ENCODE data around the gene ZNF664.
"Not testable (repeated sequence)": the region's sequence is repeated elsewhere in the genome, so short reads cannot be mapped to it uniquely, and the experiment has no call there.

The ZNF664 gene

GRCh38 chr12:123941624-123942237, 31.3 kb upstream of the ZNF664 start:
- no peak for DNase-seq (ENCODE audit: low spot score)

GRCh38 chr12:123942238-123942653, 30.8 kb upstream of the ZNF664 start:
- DNase-seq (ENCODE audit: low spot score) = peak; percentile 86

DNA sequence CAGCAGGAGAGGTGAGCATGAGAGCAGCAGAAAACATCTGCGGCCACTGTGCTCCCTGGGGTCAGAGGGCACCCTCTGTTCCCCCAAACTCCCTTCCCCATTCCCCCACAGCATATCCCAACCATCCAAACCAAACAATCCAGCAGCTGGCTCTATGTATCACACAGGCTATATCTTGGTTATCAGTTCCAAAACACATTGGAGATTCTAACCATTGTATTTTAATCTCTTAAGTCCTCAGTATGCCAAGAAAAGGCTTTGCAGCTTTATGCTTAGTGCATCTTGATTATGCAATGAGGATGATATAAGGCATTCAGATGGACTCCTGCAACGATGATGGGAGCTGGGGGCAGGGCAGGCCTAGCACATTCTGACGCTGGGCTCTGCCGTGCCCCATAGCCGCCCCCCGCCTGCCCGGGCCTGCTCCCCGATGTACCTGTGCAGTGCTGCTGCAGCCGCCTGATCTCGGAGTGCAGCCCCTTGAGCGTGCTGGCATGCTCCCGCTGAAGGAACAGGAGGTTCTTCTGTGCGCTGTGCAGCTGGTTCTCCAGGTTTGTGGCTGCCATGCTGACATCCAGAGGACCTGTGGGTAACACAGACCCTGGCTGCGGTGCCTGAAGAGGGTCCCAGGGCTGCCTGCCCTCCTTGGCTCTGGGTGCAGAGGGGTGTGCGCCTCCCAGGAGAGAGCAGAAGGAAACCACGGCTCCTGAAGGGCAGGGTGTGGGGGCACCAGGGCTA, 29.9 kb upstream of the ZNF664 start:
- peak; percentile 27 for DNase-seq (ENCODE audit: low spot score)

- no peak for DNase-seq (ENCODE audit: low spot score)
Measured at GRCh38 chr12:123943816-123944215, 29.2 kb upstream of the ZNF664 start.

- no peak for DNase-seq (ENCODE audit: low spot score)
Measured at GRCh38 chr12:123944696-123945095, 28.3 kb upstream of the ZNF664 start.

DNA sequence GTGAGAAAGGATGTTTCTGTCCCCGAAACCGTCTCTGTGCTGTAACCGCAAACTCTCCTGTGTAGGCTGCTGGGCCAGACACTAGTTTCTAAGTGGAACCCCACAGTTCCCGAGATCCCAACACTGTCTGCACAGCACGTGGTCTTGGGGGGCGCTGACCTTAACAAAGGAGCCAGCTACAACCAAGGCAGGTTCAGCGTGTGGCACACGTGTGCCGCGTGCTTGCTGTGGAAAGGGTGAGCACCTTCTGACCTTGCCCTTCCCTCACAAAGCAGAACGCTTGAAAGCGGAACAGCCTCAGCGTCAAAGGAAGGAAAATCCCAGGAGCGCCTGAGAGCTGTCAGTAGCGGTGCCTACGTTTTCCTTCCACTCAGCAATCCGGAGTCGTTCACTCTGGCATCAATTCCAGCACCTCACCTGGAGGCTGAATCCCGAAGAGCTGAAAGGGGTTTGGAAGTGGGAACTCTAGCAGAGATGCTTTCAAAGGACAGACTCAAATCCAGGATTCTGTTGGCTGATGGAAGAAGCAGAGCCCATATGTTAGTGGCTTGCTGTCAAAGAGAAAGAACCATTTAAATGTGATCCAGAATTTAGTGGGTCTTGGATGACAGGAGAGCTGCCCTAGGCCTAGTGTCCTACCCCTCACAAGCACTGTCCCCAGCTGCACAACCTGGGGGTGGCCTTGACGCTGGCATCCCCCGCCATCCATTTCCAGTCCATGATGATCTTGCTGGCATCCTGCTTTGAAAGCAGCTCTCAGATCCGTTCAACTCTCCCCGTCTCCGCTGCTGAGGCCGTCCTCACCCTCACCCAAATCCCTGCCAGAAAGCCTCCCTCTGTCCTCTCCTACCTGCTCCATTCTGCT, 27.5 kb upstream of the ZNF664 start:
- DNase-seq (ENCODE audit: low spot score) = no peak

- no peak for DNase-seq (ENCODE audit: low spot score)
Measured at GRCh38 chr12:123946152-123946515, 26.9 kb upstream of the ZNF664 start.

GRCh38 chr12:123946516-123947505, 26.2 kb upstream of the ZNF664 start:
- not testable (repeated sequence) for DNase-seq (ENCODE audit: low spot score)

GRCh38 chr12:123947531-123947930, 25.5 kb upstream of the ZNF664 start:
- not testable (repeated sequence) for DNase-seq (ENCODE audit: low spot score)

DNA sequence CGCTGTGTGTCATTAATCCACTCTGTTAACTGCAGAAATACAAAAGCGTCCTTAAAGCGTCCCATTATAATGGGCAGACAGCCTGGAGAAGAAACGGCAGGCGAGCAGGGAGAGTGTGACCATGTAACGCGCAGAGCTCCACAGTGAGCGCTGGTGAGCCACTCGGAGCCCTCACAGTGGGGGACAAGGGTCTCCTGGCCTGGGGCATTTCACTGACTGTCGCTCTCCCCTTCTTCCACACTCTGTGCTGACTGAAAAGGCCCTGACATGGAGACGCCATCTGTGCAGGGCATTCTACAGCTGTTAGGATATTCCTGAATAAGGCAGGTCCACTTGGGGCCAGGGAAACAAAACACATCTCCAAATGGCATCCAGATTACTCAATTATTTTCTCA, 24.6 kb upstream of the ZNF664 start:
- DNase-seq (ENCODE audit: low spot score) = no peak

DNA sequence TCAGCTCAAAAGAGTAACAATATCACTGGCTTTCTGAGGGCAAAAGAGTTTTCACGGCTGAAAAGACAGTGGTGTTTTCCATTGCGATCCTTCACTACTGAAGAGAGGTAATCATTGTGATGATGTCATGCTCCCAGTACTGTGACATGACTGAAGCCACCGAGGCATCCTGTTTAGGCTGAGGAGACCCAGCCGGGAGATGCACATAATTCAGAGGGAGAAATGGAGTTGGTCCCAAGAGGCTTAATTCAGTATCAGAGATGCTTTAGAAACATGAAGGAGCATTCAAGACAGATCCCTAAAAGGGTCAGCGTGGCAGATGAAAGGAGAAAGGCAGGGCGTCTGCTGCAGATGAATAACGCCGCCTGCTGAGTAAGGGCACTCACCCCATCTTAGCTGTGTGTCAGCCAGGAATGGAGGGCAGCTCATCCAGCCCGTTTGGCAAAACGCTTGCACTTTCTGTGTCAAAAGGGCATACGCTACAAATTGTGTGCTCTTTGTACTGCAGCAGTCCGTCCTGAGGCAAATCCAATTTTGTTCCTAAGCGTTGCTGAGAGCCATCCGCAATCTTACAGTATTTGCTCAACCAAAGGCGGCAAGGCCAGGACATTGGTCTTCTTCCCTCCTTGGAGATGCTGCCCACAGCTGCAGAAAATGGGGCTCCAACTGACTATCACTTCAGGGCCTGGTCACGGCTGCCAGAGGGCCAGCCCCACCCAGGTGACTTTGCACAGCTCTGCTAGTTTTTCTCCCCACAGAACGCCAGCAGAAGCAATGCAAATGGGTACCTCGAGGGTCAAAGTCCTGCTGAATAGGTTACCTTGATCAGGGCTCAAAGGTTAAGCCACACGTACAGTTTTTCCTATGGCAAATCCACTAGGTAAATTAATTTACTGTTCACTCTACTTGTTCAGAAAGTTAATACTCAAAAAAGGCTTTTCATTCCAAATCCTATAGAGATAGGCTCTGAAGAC, 23.9 kb upstream of the ZNF664 start:
- DNase-seq (ENCODE audit: low spot score) = no peak

DNA sequence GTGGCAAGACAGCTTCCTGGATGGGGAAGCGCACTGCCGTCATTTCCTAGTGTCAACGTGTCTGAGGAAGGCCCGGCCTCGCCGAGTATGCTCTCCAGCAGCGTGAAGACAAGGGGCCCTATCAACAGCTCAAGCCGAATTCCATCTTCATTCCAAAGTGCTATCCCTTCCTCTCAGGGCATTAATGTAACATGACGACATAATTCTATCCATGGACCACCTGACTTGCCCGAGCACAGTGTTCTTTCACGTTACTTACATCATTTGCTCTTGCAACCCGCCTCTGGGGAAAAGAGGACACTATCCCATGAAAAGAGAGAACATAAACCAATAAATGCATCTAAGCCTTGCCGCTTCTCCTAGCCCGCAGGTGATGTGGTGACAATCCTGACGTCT, 23.2 kb upstream of the ZNF664 start:
- DNase-seq (ENCODE audit: low spot score) = no peak

DNA sequence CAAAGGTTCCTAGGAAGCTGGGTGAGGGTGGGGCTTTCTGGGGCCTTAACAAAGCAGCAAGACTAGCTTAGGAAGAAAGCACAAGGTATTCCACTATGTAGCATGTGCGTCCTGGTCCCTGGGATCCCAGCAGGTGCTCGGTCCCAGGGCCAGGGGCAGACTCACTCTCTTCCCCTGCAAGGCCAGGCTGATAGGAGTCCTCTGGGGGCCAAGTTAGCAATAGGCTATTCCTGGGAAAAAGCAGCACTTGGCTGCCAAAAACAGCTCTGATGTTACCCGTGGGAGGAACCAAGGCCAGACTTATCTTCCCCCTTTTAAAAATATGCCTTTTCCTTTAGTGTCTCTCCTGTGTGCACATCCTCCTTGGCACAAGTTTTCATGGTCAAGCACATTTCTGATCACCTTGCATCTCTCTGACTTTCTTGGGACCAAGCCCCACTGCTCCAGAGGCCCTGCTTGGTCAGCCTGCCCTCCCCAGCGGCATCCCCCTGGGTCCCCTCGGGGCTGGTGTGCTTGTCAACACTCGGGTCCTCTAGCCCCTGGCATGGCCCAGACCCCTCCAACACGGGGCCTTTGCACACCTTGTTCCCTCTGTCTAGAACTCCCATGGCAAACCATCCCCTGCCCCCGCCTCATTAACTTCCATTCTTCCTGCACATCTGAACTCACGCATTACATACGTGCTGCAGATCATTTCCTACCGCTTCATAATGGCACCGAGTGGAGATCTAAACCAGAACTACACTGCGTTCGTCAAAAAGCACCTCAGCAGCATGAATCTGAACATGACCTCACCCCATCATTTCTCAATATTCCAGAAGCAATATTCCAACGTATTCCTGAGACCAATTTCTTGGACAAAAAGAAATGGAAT, 22.3 kb upstream of the ZNF664 start:
- DNase-seq (ENCODE audit: low spot score) = no peak

DNA sequence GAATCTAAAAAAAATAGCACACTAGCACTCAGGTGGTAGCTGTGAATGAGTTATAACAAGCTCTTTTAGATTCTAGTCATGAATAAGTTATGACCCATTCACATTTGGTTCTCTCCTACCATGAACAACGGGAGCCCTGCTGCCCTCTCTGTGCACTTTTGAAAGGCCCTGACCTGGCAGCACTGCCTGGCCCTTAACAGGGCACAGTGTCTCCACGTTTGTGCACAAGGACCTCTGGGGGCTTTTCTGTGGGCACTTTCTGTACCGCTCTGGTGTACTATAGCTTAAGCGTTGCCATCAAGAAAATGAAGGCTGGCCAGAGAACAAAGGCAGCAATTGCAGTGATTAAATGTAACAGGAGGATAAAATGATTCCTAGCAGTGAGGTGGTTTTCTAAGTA, 21.5 kb upstream of the ZNF664 start:
- DNase-seq (ENCODE audit: low spot score) = no peak

DNA sequence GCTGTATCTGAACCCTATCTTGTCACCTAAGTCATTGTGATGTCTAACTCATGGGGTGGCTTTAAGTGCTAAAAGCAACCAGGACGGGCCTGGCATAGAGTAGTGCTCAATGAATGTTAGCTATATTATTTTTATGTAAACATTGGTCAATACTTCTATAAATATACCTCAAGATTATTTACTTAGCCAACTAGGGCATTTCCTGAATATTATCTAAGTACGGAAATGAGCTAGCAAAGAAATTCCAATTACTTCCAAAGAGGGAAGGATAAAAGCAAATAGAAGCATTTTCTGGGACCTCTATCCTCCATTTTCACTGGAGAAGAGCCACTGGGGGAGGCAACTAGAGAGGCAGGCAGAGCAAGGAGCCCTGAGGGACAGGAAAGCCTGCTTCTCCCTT, 21.0 kb upstream of the ZNF664 start:
- DNase-seq (ENCODE audit: low spot score) = no peak

- no peak for DNase-seq (ENCODE audit: low spot score)
Measured at GRCh38 chr12:123954647-123955350, 18.2 kb upstream of the ZNF664 start.

- DNase-seq (ENCODE audit: low spot score) = no peak
Measured at GRCh38 chr12:123956249-123956648, 16.8 kb upstream of the ZNF664 start.

GRCh38 chr12:123957196-123957595, 15.8 kb upstream of the ZNF664 start:
- DNase-seq (ENCODE audit: low spot score) = no peak

- no peak for DNase-seq (ENCODE audit: low spot score)
Measured at GRCh38 chr12:123958462-123958861, 14.6 kb upstream of the ZNF664 start.

All from AG08395 (cell line).